Thyroid gland (tissue), 4 donors: ENCODE results near the gene STK24. TPM values are rescaled to one million over a fixed set of nuclear protein-coding genes. Genes with fewer than 3 reads are reported as not detected.

Source experiments
- DNase-seq, 2 donors: peaks; one replicate each; pipeline ENCODE4 v3.0.0-alpha.2; 2019
- H3K27ac ChIP-seq, 3 donors: fragments of 200-600 bp; sonication (generic); 1 replicate in 2 of 3; 2 replicates in 1 of 3; pipeline ENCODE4 v1.5.1; 2016 to 2019; ENCODE audit warnings: mild to moderate bottlenecking in 1 of 3, moderate library complexity in 1 of 3
- H3K27me3 ChIP-seq: fragments of 200-600 bp; sonication (generic); one replicate; pipeline ENCODE4 v1.5.1; 2019
- H3K36me3 ChIP-seq, 2 donors: fragments of 200-600 bp; sonication (generic); one replicate each; pipeline ENCODE4 v1.5.1; 2016 to 2019
- H3K4me1 ChIP-seq, 2 donors: fragments of 200-600 bp; sonication (generic); one replicate each; pipeline ENCODE4 v1.5.1; 2017 to 2019
- H3K4me3 ChIP-seq, 3 donors: fragments of 200-600 bp; sonication (generic); replicated peaks in 1 of 3; 1 replicate in 2 of 3; 2 replicates in 1 of 3; pipeline ENCODE4 v1.5.1; 2016; ENCODE audit warnings: mild to moderate bottlenecking in 1 of 3
- H3K9me3 ChIP-seq: fragments of 200-600 bp; sonication (generic); one replicate; pipeline ENCODE4 v1.5.1; 2017
- CTCF ChIP-seq, 6 experiments: fragments of 200-600 bp in 3 of 6; fragments of 450-650 bp in 3 of 6; sonication (generic) in 3 of 6; IDR thresholded peaks; one replicate each; pipeline ENCODE4 v1.5.1; 2016 to 2019; ENCODE audit warnings: antibody characterized with exemption in 6 of 6, mild to moderate bottlenecking in 2 of 6, inconsistent platforms in 1 of 6, moderate library complexity in 1 of 6
- POLR2A ChIP-seq, 2 donors: fragments of 450-650 bp; IDR thresholded peaks; one replicate each; pipeline ENCODE4 v1.6.1; 2017; ENCODE audit warnings: antibody characterized with exemption in 2 of 2, mild to moderate bottlenecking in 2 of 2, moderate library complexity in 1 of 2
- WGBS, 2 donors: methylation state at CpG; one replicate each; pipeline ENCODE4 v1.1.5; 2017; 5-methylcytosine and 5-hydroxymethylcytosine counted together
- intact Hi-C: fragments of 100-400 bp; cut with DNase I; formaldehyde crosslinking; loops from one replicate; pipeline ENCODE4 v1.15.1; 2023
- total RNA-seq, 4 donors: library from RNA; depleted of rRNA; stranded (reverse); fragments of >200 nt; gene quantifications; one replicate each; pipeline ENCODE4 v1.2.3, GENCODE V29; 2016

The STK24 gene
- total RNA-seq, 4 donors from 2014 or later: 74.5 to 102 (median 90.7) TPM

GRCh38 chr13:98585946-98586345 is 9.0 kb upstream of the STK24 start:
- no peak for DNase-seq
- intact Hi-C loops: loop anchor here (10.0 kb wide), 1 partner anchor 69 kb away; no protein-coding TSS in a partner anchor
- TF ChIP-seq CTCF (IDR thresholded peaks at IDR 0.05): no peak
- no peak for TF ChIP-seq POLR2A (IDR thresholded peaks at IDR 0.05)
- H3K4me3 ChIP-seq: no peak overlapping the region
- peaks cover 21 to 28% of the 10 kb centered on the region in 2 donors for H3K4me1 ChIP-seq
- no peaks in the 10 kb centered on the region for H3K9me3 ChIP-seq
- H3K27me3 ChIP-seq: no peaks in the 10 kb centered on the region
- H3K27ac ChIP-seq: peak overlapping the region in 1 of 3 donors; percentile 69
- H3K36me3 ChIP-seq: no peaks in the 10 kb centered on the region
- WGBS, 2 donors: 92 to 95% methylated on average over 3 of the region's 3 CpGs

- H3K4me3 ChIP-seq: no peak overlapping the region
- H3K4me1 ChIP-seq: peaks cover 21 to 28% of the 10 kb centered on the region in 2 donors
- no peak for DNase-seq
- H3K36me3 ChIP-seq: no peaks in the 10 kb centered on the region
- H3K27me3 ChIP-seq: no peaks in the 10 kb centered on the region
- no peaks in the 10 kb centered on the region for H3K9me3 ChIP-seq
- intact Hi-C loops: loop anchor here (10.0 kb wide), 1 partner anchor 69 kb away; no protein-coding TSS in a partner anchor
- WGBS, 2 donors: 39 to 64% methylated on average over 5 of the region's 5 CpGs
- TF ChIP-seq POLR2A (IDR thresholded peaks at IDR 0.05): no peak
- H3K27ac ChIP-seq: peak overlapping the region in 2 of 3 donors; percentile 58 to 69
Measured at GRCh38 chr13:98585398-98585754, 8.5 kb upstream of the STK24 start.

GRCh38 chr13:98584668-98585397 is 7.9 kb upstream of the STK24 start:
- Histone ChIP-seq H3K27me3 (no peaks in the 10 kb centered on the region), H3K36me3 (no peaks in the 10 kb centered on the region), H3K27ac (peak overlapping the region in 2 of 3 donors; percentile 58 to 69), H3K4me1 (peaks cover 21 to 28% of the 10 kb centered on the region in 2 donors), H3K9me3 (no peaks in the 10 kb centered on the region), H3K4me3 (no peak overlapping the region)
- no peak for TF ChIP-seq CTCF (IDR thresholded peaks at IDR 0.05)
- TF ChIP-seq POLR2A (IDR thresholded peaks at IDR 0.05): no peak
- DNase-seq: peak; percentile 20 to 37
- intact Hi-C loops: loop anchor here (10.0 kb wide), 1 partner anchor 70 kb away; no protein-coding TSS in a partner anchor
- WGBS, 2 donors: 50 to 62% methylated on average over 4 of the region's 4 CpGs

GRCh38 chr13:98582947-98583346 is 6.0 kb upstream of the STK24 start:
- peaks cover 25 to 31% of the 10 kb centered on the region in 2 donors for H3K4me1 ChIP-seq
- WGBS, 2 donors: 80 to 82% methylated on average over 6 of the region's 6 CpGs
- H3K27ac ChIP-seq: no peak overlapping the region
- no peaks in the 10 kb centered on the region for H3K9me3 ChIP-seq
- intact Hi-C loops: loop anchor here (10.0 kb wide), 1 partner anchor 72 kb away; no protein-coding TSS in a partner anchor
- no peak for DNase-seq
- no peak overlapping the region for H3K4me3 ChIP-seq
- TF ChIP-seq POLR2A (IDR thresholded peaks at IDR 0.05) (no peak), CTCF (IDR thresholded peaks at IDR 0.05) (no peak)
- no peaks in the 10 kb centered on the region for H3K27me3 ChIP-seq
- H3K36me3 ChIP-seq: no peaks in the 10 kb centered on the region

GRCh38 chr13:98581971-98582702 is 5.2 kb upstream of the STK24 start:
- Histone ChIP-seq H3K9me3 (no peaks in the 10 kb centered on the region), H3K36me3 (no peaks in the 10 kb centered on the region), H3K4me1 (peaks cover 29 to 33% of the 10 kb centered on the region in 2 donors), H3K27ac (peak overlapping the region; percentile 47 to 52 (median 51)), H3K27me3 (no peaks in the 10 kb centered on the region), H3K4me3 (no peak overlapping the region)
- WGBS, 2 donors: 47 to 51% methylated on average over 2 of the region's 2 CpGs
- TF ChIP-seq CTCF (IDR thresholded peaks at IDR 0.05): peak in 1 of 6 experiments; percentile 11
- no peak for TF ChIP-seq POLR2A (IDR thresholded peaks at IDR 0.05)
- intact Hi-C loops: loop anchor here (10.0 kb wide), 1 partner anchor 73 kb away; no protein-coding TSS in a partner anchor
- peak; percentile 58 to 59 for DNase-seq
